ENCODE results near the gene MTHFS. TPM values are rescaled to one million over a fixed set of nuclear protein-coding genes. Genes with fewer than 3 reads are reported as not detected.

Gene MTHFS
- total RNA-seq, 1 donor = 8.4 TPM

DNA sequence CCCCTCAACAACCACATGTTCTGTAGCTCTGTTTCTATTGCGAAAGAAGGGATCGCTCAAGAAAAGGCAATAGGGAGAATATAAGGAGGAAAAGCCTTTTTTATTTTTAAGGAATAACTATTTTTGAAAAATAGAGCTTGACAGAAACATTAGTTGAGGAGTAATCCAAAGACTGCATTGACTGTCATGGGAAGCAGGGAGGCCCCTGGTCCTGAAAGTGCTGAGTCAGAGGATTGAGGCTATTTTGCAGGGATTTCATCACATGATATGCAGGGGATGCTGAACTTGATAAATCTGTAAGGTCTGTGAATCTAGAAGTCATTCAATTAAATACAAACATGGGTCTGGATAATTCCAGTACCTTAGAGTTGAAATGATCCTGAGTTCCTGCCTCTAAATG, 92.0 kb downstream of the MTHFS start:
- peak; percentile 10 for DNase-seq (ENCODE audit: low read depth)
- H3K4me3 ChIP-seq (ENCODE audit: low read depth, low read length) = no peak overlapping the region
- TF ChIP-seq, protein P1, sequence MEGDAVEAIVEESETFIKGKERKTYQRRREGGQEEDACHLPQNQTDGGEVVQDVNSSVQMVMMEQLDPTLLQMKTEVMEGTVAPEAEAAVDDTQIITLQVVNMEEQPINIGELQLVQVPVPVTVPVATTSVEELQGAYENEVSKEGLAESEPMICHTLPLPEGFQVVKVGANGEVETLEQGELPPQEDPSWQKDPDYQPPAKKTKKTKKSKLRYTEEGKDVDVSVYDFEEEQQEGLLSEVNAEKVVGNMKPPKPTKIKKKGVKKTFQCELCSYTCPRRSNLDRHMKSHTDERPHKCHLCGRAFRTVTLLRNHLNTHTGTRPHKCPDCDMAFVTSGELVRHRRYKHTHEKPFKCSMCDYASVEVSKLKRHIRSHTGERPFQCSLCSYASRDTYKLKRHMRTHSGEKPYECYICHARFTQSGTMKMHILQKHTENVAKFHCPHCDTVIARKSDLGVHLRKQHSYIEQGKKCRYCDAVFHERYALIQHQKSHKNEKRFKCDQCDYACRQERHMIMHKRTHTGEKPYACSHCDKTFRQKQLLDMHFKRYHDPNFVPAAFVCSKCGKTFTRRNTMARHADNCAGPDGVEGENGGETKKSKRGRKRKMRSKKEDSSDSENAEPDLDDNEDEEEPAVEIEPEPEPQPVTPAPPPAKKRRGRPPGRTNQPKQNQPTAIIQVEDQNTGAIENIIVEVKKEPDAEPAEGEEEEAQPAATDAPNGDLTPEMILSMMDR (IDR thresholded peaks at IDR 0.05; ENCODE audit: insufficient read depth, low read length) = no peak

DNA sequence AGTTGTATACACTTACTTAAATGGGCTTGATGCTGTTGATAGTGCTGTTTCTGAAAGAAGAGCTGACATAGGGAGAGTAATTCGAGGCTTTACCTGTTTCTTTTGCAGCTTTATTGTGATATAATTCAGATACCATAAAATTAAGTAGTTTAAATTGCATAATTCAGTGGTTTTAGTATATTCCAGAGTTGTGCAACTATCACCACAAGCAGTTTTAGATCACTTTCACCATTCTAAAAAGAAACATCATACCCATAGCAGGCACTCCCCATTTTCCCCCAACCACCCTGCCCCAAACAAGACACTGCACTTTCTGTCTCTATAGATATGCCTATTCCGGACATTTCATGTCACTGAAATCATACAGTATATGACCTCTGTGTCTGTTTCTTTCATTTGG, 98.5 kb downstream of the MTHFS start:
- DNase-seq (ENCODE audit: low read depth) = no peak
- TF ChIP-seq, protein P1 (IDR thresholded peaks at IDR 0.05; ENCODE audit: insufficient read depth, low read length) = no peak
- H3K4me3 ChIP-seq (ENCODE audit: low read depth, low read length) = no peak overlapping the region

Small RNAs within 50 kb of the gene (small RNA-seq; reads per million reads assigned to genes)
- not detected for gene RNU6-667P

Other genes starting within 250 kb of the MTHFS start
- gene BCL2A1, start 74.2 kb upstream of the MTHFS start, total RNA-seq (ENCODE audit: low replicate concordance) = 0.81 TPM in 1 of 2 replicates, not detected in the other
- 27.2 and 125 TPM in 2 replicates for gene ZFAND6, start 162.7 kb upstream of the MTHFS start, total RNA-seq (ENCODE audit: low replicate concordance)

All from fibroblast of the aortic adventitia (primary cell).